Choroid plexus epithelial cell (primary cell): ENCODE measurements around the gene MRPS23.
A peak's percentile ranks its signal among the peaks of the same experiment; 100 is the strongest.

Experiments
- DNase-seq: peaks from one replicate; pipeline ENCODE4 v3.0.0-alpha.2; 2010; ENCODE audit warnings: low read depth
- H3K4me3 ChIP-seq: 2 replicates; pipeline ENCODE4 v1.5.1; 2011; ENCODE audit warnings: low read depth, mild to moderate bottlenecking, control low read depth, low read length, moderate library complexity
- TF ChIP-seq, protein P1 (sequence below): conservative IDR thresholded peaks from 2 replicates; pipeline ENCODE4 v1.5.1; 2011; ENCODE audit warnings: low read depth, mild to moderate bottlenecking, control low read depth, inconsistent platforms, low read length, moderate library complexity

The MRPS23 gene

GRCh38 chr17:57873261-57874057 lies 23.6 kb upstream of the MRPS23 start:
- H3K4me3 ChIP-seq: no peak overlapping the region
- TF ChIP-seq, protein P1, sequence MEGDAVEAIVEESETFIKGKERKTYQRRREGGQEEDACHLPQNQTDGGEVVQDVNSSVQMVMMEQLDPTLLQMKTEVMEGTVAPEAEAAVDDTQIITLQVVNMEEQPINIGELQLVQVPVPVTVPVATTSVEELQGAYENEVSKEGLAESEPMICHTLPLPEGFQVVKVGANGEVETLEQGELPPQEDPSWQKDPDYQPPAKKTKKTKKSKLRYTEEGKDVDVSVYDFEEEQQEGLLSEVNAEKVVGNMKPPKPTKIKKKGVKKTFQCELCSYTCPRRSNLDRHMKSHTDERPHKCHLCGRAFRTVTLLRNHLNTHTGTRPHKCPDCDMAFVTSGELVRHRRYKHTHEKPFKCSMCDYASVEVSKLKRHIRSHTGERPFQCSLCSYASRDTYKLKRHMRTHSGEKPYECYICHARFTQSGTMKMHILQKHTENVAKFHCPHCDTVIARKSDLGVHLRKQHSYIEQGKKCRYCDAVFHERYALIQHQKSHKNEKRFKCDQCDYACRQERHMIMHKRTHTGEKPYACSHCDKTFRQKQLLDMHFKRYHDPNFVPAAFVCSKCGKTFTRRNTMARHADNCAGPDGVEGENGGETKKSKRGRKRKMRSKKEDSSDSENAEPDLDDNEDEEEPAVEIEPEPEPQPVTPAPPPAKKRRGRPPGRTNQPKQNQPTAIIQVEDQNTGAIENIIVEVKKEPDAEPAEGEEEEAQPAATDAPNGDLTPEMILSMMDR: no peak
- no peak for DNase-seq

- TF ChIP-seq, protein P1: no peak
- no peak for DNase-seq
- no peak overlapping the region for H3K4me3 ChIP-seq
Observed at GRCh38 chr17:57872536-57872935, 22.7 kb upstream of the MRPS23 start.

GRCh38 chr17:57871863-57872262 lies 22.0 kb upstream of the MRPS23 start:
- TF ChIP-seq, protein P1: no peak
- no peak for DNase-seq
- H3K4me3 ChIP-seq: no peak overlapping the region

- no peak overlapping the region for H3K4me3 ChIP-seq
- DNase-seq: no peak
- TF ChIP-seq, protein P1: no peak
Observed at GRCh38 chr17:57871155-57871554, 21.3 kb upstream of the MRPS23 start.

GRCh38 chr17:57870283-57870635 lies 20.4 kb upstream of the MRPS23 start:
- DNase-seq: no peak
- no peak overlapping the region for H3K4me3 ChIP-seq
- TF ChIP-seq, protein P1: no peak

DNA sequence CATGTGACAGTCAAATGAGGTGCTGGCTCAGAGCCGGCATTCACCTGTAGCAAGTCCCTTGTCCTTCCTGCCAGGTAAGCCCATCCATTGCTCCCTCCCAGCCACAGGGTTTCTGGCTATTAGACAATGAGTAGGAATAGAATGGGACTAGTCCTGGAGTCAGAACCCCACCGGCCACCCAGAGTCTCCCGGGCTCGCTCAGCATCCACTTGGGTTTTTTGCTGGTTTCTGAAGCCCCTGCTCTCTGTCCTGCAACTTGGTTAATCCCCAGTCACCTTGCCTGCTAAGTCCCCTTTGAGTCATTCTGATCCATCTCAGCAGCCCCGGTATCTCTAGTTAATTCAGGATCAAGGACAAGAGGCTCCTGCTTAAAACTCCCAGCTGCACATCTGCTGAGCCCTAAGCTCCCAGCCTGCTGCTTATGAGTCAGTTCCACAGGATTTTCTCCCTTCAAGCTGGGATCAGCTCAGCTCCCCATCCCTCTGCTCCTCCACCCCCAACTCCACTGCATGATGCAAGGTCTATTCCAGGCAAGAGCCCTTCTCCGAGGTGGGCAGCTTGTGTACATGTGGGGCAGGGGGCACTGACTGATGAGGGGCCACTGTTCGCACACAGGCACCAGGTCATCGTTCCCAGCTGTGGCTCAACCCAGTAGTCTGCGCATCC lies 19.9 kb upstream of the MRPS23 start:
- no peak overlapping the region for H3K4me3 ChIP-seq
- TF ChIP-seq, protein P1: no peak
- DNase-seq: peak; percentile 81
